GM21619 (cell line): ENCODE results near the gene RNF130.

Source experiments
- ATAC-seq: cut with Tn5 transposase; IDR thresholded peaks from one replicate; pipeline ENCODE4 v1.9.1; 2021; ENCODE audit not compliant: unreplicated experiment

RNF130 gene

GRCh38 chr5:180071531-180072255 is at the start of gene RNF130:
Gene RNF130, minus strand, starts transcription at chr5:180071759. Its CDS starts 57 bp downstream, at chr5:180071702.
- peak; percentile 55 for ATAC-seq

GRCh38 chr5:180120237-180121101 is 48.9 kb upstream of the RNF130 start:
- no peak for ATAC-seq

GRCh38 chr5:180119903-180120236 is 48.3 kb upstream of the RNF130 start:
- no peak for ATAC-seq

GRCh38 chr5:180119031-180119902 is 47.7 kb upstream of the RNF130 start:
- ATAC-seq = no peak

GRCh38 chr5:180118391-180118791 is 46.8 kb upstream of the RNF130 start:
- ATAC-seq = no peak

GRCh38 chr5:180117000-180117725 is 45.6 kb upstream of the RNF130 start:
- no peak for ATAC-seq

GRCh38 chr5:180116077-180116999 is 44.8 kb upstream of the RNF130 start:
- ATAC-seq = no peak

GRCh38 chr5:180115326-180116076 is 43.9 kb upstream of the RNF130 start:
- no peak for ATAC-seq

GRCh38 chr5:180114304-180115003 is 42.9 kb upstream of the RNF130 start:
- ATAC-seq = no peak

GRCh38 chr5:180113660-180114303 is 42.2 kb upstream of the RNF130 start:
- ATAC-seq = no peak

- ATAC-seq = no peak
Measured at GRCh38 chr5:180112181-180112861, 40.8 kb upstream of the RNF130 start.

- ATAC-seq = no peak
Measured at GRCh38 chr5:180111273-180112002, 39.9 kb upstream of the RNF130 start.

GRCh38 chr5:180109920-180110319 is 38.4 kb upstream of the RNF130 start:
- no peak for ATAC-seq

- no peak for ATAC-seq
Measured at GRCh38 chr5:180107005-180107404, 35.4 kb upstream of the RNF130 start.

GRCh38 chr5:180105827-180106312 is 34.3 kb upstream of the RNF130 start:
- no peak for ATAC-seq

GRCh38 chr5:180104168-180104530 is 32.6 kb upstream of the RNF130 start:
- no peak for ATAC-seq
